Prostate gland (tissue), 2 donors: ENCODE results near the gene SPCS2. TPM values are rescaled to one million over a fixed set of nuclear protein-coding genes. Genes with fewer than 3 reads are reported as not detected.

ENCODE experiments used
- DNase-seq: peaks from one replicate; pipeline ENCODE4 v3.0.0-alpha.2; 2019; ENCODE audit warnings: low spot score
- H3K27ac ChIP-seq, 2 donors: fragments of 200-600 bp; sonication (generic); 2 replicates each; pipeline ENCODE4 v1.5.1; 2017 to 2019
- H3K27me3 ChIP-seq: fragments of 200-600 bp; sonication (generic); replicated peaks from 2 replicates; pipeline ENCODE4 v1.5.1; 2019; ENCODE audit not compliant: insufficient read depth
- H3K36me3 ChIP-seq, 2 donors: fragments of 200-600 bp; sonication (generic); 1 replicate in 1 of 2; 2 replicates in 1 of 2; pipeline versions ENCODE4 v1.5.1 to v1.8.1; 2017 to 2019
- H3K4me1 ChIP-seq: fragments of 200-600 bp; sonication (generic); replicated peaks from 2 replicates; pipeline ENCODE4 v1.5.1; 2019
- H3K4me3 ChIP-seq, 2 donors: fragments of 200-600 bp; sonication (generic); 2 replicates each; pipeline ENCODE4 v1.5.1; 2017 to 2019
- H3K9me3 ChIP-seq: fragments of 200-600 bp; sonication (generic); 2 replicates; pipeline ENCODE4 v1.5.1; 2017
- POLR2A ChIP-seq: fragments of 450-650 bp; IDR thresholded peaks from one replicate; pipeline ENCODE4 v1.6.1; 2016; ENCODE audit warnings: antibody characterized with exemption, mild to moderate bottlenecking
- POLR2AphosphoS5 ChIP-seq: sonication (generic); formaldehyde crosslinking; IDR thresholded peaks from one replicate; pipeline ENCODE4 v1.6.1; 2017; ENCODE audit warnings: antibody characterized with exemption
- WGBS: methylation state at CpG from one replicate; pipeline ENCODE4 v1.1.5; 2018; 5-methylcytosine and 5-hydroxymethylcytosine counted together
- intact Hi-C: fragments of 100-400 bp; cut with DNase I; formaldehyde crosslinking; loops from one replicate; pipeline ENCODE4 v1.14.2; 2022
- total RNA-seq, 2 donors: library from RNA; depleted of rRNA; stranded (reverse); fragments of >200 nt; gene quantifications; one replicate each; pipeline ENCODE4 v1.1.0, GENCODE V29; 2016
- TF ChIP-seq, protein P1 (sequence below), 4 experiments: fragments of 200-600 bp in 2 of 4; fragments of 450-650 bp in 2 of 4; sonication (generic) in 2 of 4; IDR thresholded peaks; 1 replicate in 3 of 4; 2 replicates in 1 of 4; pipeline ENCODE4 v1.5.1; 2016 to 2019; ENCODE audit warnings: antibody characterized with exemption in 4 of 4, mild to moderate bottlenecking in 2 of 4, moderate library complexity in 2 of 4

The SPCS2 gene
- total RNA-seq, 2 donors from 2014 or later = 76.9 to 82.4 TPM

DNA sequence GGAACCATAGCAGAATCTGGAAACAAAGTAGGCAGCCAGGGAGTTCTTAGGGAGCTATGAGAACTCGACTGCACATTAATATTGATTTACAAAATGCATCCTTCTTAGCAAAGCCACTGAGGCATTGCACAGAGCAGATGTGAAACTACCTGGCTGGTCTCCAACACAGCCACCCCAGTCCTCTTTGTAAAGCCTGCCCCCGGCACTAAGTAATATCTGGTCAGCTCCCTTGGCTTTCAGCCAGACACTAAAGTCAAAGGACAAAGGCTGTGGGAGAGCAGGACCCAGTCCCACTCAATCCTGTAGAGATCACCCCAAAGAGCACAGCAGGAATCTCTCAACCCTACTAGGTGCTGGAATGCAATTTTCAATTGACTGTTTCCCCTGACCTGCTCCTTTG, 13.0 kb upstream of the SPCS2 start:
- Histone ChIP-seq H3K27me3 (no peaks in the 10 kb centered on the region), H3K9me3 (no peaks in the 10 kb centered on the region), H3K36me3 (no peaks in the 10 kb centered on the region), H3K4me3 (no peak overlapping the region), H3K27ac (no peak overlapping the region), H3K4me1 (no peaks in the 10 kb centered on the region)
- intact Hi-C loops = no loop called here
- TF ChIP-seq, protein P1, sequence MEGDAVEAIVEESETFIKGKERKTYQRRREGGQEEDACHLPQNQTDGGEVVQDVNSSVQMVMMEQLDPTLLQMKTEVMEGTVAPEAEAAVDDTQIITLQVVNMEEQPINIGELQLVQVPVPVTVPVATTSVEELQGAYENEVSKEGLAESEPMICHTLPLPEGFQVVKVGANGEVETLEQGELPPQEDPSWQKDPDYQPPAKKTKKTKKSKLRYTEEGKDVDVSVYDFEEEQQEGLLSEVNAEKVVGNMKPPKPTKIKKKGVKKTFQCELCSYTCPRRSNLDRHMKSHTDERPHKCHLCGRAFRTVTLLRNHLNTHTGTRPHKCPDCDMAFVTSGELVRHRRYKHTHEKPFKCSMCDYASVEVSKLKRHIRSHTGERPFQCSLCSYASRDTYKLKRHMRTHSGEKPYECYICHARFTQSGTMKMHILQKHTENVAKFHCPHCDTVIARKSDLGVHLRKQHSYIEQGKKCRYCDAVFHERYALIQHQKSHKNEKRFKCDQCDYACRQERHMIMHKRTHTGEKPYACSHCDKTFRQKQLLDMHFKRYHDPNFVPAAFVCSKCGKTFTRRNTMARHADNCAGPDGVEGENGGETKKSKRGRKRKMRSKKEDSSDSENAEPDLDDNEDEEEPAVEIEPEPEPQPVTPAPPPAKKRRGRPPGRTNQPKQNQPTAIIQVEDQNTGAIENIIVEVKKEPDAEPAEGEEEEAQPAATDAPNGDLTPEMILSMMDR (IDR thresholded peaks at IDR 0.05) = no peak
- TF ChIP-seq POLR2A = no peak
- no peak for TF ChIP-seq POLR2AphosphoS5
- no peak for DNase-seq
- 83% methylated on average over 2 of the region's 2 CpGs for WGBS

DNA sequence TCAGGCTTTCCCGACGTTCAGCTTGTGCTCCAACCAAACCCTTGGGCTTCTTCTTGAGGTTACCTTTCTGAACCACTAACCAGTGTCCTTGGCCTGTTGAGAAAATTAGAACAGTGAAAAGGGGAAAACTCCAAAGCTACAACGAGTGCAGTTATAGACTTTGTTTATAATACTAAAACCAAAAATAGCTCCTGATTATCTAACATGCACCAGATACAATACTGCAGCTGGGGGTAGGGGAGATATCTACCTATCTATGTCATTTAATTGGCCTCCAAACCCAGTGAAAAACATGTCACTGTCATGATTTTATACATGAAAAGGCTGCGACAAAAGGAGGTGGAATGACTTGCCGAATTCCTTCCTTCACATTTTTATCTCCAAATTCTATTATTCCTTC, 12.1 kb upstream of the SPCS2 start:
- Histone ChIP-seq H3K9me3 (no peaks in the 10 kb centered on the region), H3K27me3 (no peaks in the 10 kb centered on the region), H3K4me1 (no peaks in the 10 kb centered on the region), H3K4me3 (no peak overlapping the region), H3K27ac (no peak overlapping the region), H3K36me3 (no peaks in the 10 kb centered on the region)
- TF ChIP-seq, protein P1 (IDR thresholded peaks at IDR 0.05) = no peak
- TF ChIP-seq POLR2AphosphoS5 (no peak), POLR2A (no peak)
- no peak for DNase-seq
- 82% methylated on average over 5 of the region's 5 CpGs for WGBS
- intact Hi-C loops = no loop called here

DNA sequence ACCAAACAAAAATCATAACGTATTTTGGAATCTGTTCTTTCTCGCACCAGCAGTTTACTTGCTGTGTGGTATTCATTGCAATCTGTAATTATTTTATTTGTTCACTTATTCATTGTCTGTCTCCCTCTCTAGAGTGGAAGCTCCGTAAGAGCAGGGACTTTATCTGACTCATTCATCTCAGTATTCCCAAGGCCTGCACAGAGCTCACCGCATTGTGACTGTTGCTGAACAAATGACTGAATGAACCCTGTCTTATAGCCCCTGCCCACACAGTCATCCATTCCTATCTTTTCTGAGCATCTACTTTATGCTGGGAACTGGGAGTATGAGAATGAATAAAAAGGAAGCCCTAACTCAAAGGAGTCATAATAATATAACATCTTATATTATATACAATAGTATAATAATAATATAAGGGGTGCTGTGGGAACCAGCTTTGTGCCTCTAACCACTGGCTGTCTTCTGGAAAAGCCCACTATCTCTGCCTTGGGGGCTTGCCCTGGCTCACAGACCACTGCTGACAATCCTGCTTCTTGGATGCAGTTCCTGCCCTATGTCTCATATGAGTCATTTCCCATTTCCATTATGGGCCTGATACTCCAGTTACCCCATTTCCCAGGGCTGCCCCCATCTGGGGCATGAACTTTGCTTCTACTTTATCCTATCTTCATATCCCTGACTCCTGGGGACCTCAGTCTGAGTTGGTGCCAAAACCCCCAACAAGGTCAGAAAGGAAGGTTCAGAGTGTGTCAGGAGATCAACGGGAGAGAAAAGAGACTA, 11.2 kb upstream of the SPCS2 start:
- DNase-seq = no peak
- 79% methylated on average over 5 of the region's 5 CpGs for WGBS

DNA sequence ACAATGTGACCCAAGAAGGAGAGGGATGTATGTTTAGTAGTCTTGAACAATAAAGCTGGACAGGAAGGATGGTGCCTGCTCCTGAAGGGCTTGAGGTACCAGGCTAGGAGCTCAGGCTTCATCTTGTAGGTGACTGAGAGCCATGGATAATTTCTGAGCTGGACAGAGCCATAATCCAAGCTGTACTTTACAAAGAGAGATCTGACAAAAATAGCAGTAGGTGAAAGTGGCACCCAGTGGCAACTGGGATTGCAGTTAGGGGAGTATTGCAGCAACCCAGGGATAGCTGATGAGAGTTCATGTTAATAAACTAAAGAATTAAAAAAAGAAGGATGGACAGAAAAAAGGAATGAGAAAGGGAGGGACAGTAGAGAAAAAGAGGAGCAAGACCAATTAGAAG, 7.6 kb upstream of the SPCS2 start:
- intact Hi-C loops = no loop called here
- Histone ChIP-seq H3K9me3 (no peaks in the 10 kb centered on the region), H3K27me3 (no peaks in the 10 kb centered on the region), H3K36me3 (no peaks in the 10 kb centered on the region), H3K4me1 (no peaks in the 10 kb centered on the region), H3K27ac (peak overlapping the region in 1 of 2 donors; percentile 67), H3K4me3 (no peak overlapping the region)
- no peak for TF ChIP-seq POLR2A
- TF ChIP-seq, protein P1 (IDR thresholded peaks at IDR 0.05) = no peak
- no peak for TF ChIP-seq POLR2AphosphoS5
- DNase-seq = no peak

More for the DNA sequence above, 11.2 kb upstream of the SPCS2 start:
- Histone ChIP-seq H3K27me3 (no peaks in the 10 kb centered on the region), H3K27ac (no peak overlapping the region), H3K9me3 (no peaks in the 10 kb centered on the region), H3K4me1 (no peaks in the 10 kb centered on the region), H3K4me3 (no peak overlapping the region), H3K36me3 (no peaks in the 10 kb centered on the region)
- intact Hi-C loops = no loop called here
- TF ChIP-seq POLR2A = no peak
- TF ChIP-seq POLR2AphosphoS5 = no peak
- TF ChIP-seq, protein P1 (IDR thresholded peaks at IDR 0.05) = no peak

DNA sequence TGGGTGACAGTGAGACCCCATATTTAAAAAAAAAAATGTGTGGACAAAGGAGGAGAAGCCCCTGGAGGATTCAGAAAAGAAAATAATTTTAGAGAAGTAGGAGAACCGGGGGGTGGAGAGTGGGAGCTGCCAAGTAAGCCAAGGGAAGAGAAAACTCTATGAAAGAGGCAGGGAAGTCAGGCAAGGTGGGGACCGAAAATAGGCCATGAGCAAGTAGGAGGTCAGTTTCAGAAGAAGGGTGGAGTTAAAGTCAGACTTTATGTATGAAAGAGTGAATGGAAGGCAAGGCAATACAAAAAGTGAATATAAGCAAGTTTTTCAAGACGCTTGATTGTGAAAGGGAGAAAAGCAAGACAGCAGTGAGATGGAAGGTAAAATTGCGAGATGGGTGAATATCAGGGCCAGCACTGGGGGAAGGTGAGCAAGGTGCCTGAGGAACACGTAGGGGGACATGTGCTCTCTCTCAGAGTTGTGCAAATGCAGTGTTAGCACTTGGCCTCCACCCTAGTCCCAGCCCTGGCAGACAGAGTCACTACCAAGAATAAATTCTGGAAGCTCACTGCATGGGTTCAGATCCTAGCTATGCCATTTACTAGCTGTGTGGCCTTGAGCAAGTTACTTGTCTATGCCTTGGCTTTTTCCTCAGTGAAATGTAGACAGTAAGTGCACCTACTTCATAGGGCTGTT, 6.8 kb upstream of the SPCS2 start:
- Histone ChIP-seq H3K4me1 (no peaks in the 10 kb centered on the region), H3K36me3 (no peaks in the 10 kb centered on the region), H3K4me3 (no peak overlapping the region), H3K27ac (no peak overlapping the region), H3K27me3 (no peaks in the 10 kb centered on the region), H3K9me3 (no peaks in the 10 kb centered on the region)
- 86% methylated on average over 5 of the region's 5 CpGs for WGBS
- no peak for TF ChIP-seq POLR2A
- TF ChIP-seq, protein P1 (IDR thresholded peaks at IDR 0.05) = no peak
- TF ChIP-seq POLR2AphosphoS5 = no peak
- no peak for DNase-seq
- intact Hi-C loops = no loop called here
